K562 (cell line): Measurements from ENCODE around the gene PMCH. TPM values are rescaled to one million over a fixed set of nuclear protein-coding genes. Genes with fewer than 3 reads are reported as not detected.
A peak's percentile ranks its signal among the peaks of the same experiment; 100 is the strongest.

Source experiments
- ARID1B ChIP-seq: fragments of 450-650 bp; IDR thresholded peaks from 2 replicates; pipeline ENCODE4 v1.6.1; 2016; ENCODE audit warnings: antibody characterized with exemption, mild to moderate bottlenecking, inconsistent platforms
- C11orf30 ChIP-seq: fragments of 450-650 bp; IDR thresholded peaks from 2 replicates; pipeline ENCODE4 v1.6.1; 2016; ENCODE audit warnings: low read depth, mild to moderate bottlenecking
- CHAMP1 ChIP-seq: fragments of 450-650 bp; IDR thresholded peaks from 2 replicates; pipeline ENCODE4 v1.6.1; 2016; ENCODE audit warnings: mild to moderate bottlenecking
- HNRNPLL ChIP-seq: fragments of 200-400 bp; formaldehyde crosslinking; IDR thresholded peaks from 2 replicates; pipeline ENCODE4 v1.6.1; 2017; ENCODE audit warnings: low read length, low read depth, mild to moderate bottlenecking; ENCODE audit not compliant: poor library complexity, severe bottlenecking
- ILF3 ChIP-seq: fragments of 450-650 bp; IDR thresholded peaks from 2 replicates; pipeline ENCODE4 v1.6.1; 2018; ENCODE audit warnings: antibody characterized with exemption, mild to moderate bottlenecking, moderate library complexity, borderline replicate concordance
- KDM4B ChIP-seq, 2 experiments: fragments of 450-650 bp in 1 of 2; sonication (generic) in 1 of 2; IDR thresholded peaks; 2 replicates each; pipeline ENCODE4 v1.6.1; 2016 to 2017; ENCODE audit warnings: borderline replicate concordance in 2 of 2, antibody characterized with exemption in 1 of 2, low read depth in 1 of 2, mild to moderate bottlenecking in 1 of 2
- NCOA1 ChIP-seq: fragments of 450-650 bp; IDR thresholded peaks from 2 replicates; pipeline ENCODE4 v1.6.1; 2016; ENCODE audit warnings: low read depth
- RERE ChIP-seq: sonication (generic); formaldehyde crosslinking; IDR thresholded peaks from 2 replicates; pipeline ENCODE4 v1.8.0; 2023; ENCODE audit warnings: missing genetic modification reagents, mild to moderate bottlenecking, borderline replicate concordance
- SETDB1 ChIP-seq: IDR thresholded peaks from one replicate; pipeline ENCODE4 v1.6.1; 2012; ENCODE audit warnings: low read length, control low read depth, inconsistent platforms
- ZNF696 ChIP-seq: fragments of 250-450 bp; sonication (Bioruptor Pico); conservative IDR thresholded peaks from 2 replicates; pipeline ENCODE4 v1.4.0; 2020; ENCODE audit warnings: mild to moderate bottlenecking, moderate library complexity
- polyA plus RNA-seq, 8 experiments: library from polyadenylated mRNA; depleted of rRNA in 4 of 8; stranded (reverse) in 5 of 8; unstranded in 3 of 8; fragments of >200 nt; fragmentation: Nextera tagmentation in 2 of 8; fragmentation: Illumina TruSeq in 1 of 8; extraction: Ambion mirVana in 2 of 8; extraction: Trizol in 1 of 8; gene quantifications; 2 replicates each; pipeline versions ENCODE4 v1.2.1 to v1.2.3, GENCODE V29; 2011 to 2014; ENCODE audit warnings: inconsistent platforms in 1 of 8, missing spikeins in 1 of 8
- total RNA-seq, 7 experiments: library from RNA; depleted of rRNA in 6 of 7; stranded (reverse); fragments of >200 nt in 6 of 7; fragmentation: Illumina TruSeq in 2 of 7; extraction: Trizol in 2 of 7; gene quantifications; 2 replicates each; pipeline versions ENCODE4 v1.2.1 to v1.2.3, GENCODE V29; 2011 to 2021; ENCODE audit warnings: low replicate concordance in 1 of 7
- TF ChIP-seq, protein P1 (sequence below): fragments of 250-450 bp; sonication (Bioruptor Pico); IDR thresholded peaks from 2 replicates; pipeline ENCODE4 v1.8.0; 2021; ENCODE audit warnings: moderate library complexity, mild to moderate bottlenecking, inconsistent platforms

The PMCH gene
- total and polyA plus RNA-seq, 9 of the 15 experiments (the other 6 are each of a cell fraction or from before 2014, with no cell fraction given), result 0.10 to 0.20 TPM; not detected in 7

DNA sequence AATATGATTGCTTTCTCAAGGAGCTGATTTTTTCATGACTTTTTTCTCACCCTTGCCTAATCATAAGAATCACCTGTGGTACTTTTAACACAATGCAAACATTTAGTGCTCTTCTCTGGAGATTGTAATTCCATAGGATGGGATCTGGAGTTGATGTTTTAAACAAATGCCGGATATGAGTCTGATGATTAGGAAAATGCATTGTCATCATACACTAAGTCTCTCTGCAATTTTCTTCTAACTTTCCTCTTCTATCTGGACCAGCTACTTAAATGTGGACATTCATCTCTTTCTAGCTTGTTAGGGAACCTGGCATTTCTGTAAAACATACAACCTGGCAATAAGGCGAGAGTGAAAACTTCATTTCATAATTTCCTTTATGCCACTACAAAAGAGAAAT is 23.5 kb downstream of the PMCH start (continued):
- TF ChIP-seq ZNF696 (CRISPR knock-in tag) (no peak), SETDB1 (no peak), C11orf30 (peak; percentile 94), ILF3 (no peak), CHAMP1 (no peak), HNRNPLL (no peak), KDM4B (IDR thresholded peaks at IDR 0.05; ENCODE audit: borderline replicate concordance in 2 of 2, low read depth in 1 of 2) (no peak), NCOA1 (no peak), RERE (CRISPR knock-in tag) (no peak), ARID1B (peak; percentile 40; the same call in 1 of the 2 replicates)
- TF ChIP-seq, protein P1, sequence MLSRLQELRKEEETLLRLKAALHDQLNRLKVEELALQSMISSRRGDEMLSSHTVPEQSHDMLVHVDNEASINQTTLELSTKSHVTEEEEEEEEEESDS (CRISPR knock-in tag), result no peak
